Measurements from ENCODE around the gene TMEM8B. TPM values are rescaled to one million over a fixed set of nuclear protein-coding genes. Genes with fewer than 3 reads are reported as not detected.

TMEM8B gene
- total and polyA plus RNA-seq, 10 of the 15 experiments (the other 5 are each of a cell fraction or from before 2014, with no cell fraction given): 0.19 to 7.6 (median 2.5) TPM

- no peak for FAIRE-seq
- peaks cover 10% of the 10 kb centered on the region for H3K4me1 ChIP-seq (ENCODE audit: control insufficient read depth, insufficient read depth, low read length)
- no peaks in the 10 kb centered on the region for H4K20me1 ChIP-seq (ENCODE audit: control insufficient read depth, insufficient read depth)
- no peak overlapping the region for H3K27ac ChIP-seq (ENCODE audit: control insufficient read depth, insufficient read depth)
- ChIA-PET RAD21 (ENCODE audit: unreplicated experiment) (no interaction called here), CTCF (no interaction called here), POLR2A (no interaction called here), SMC1A (ENCODE audit: uncharacterized antibody, unreplicated experiment) (interaction anchor here (1.2 kb wide), 1 partner anchor 15 kb away, joined by 4 read pairs; no protein-coding TSS in a partner anchor)
- in situ Hi-C loops (cut with MboI) (loop anchor here (10.0 kb wide), 1 partner anchor 714 kb away; the partner anchor contains the start of gene STOML2), intact Hi-C loops (cut with micrococcal nuclease; ENCODE audit: unreplicated experiment) (loop anchor here (10.0 kb wide), 2 partner anchors 214 to 704 kb away; partner anchors contain the start of genes ATOSB and TESK1)
- no TSS peak for BruUV-seq (replicated peaks)
- no peak overlapping the region for H3K4me2 ChIP-seq (ENCODE audit: control insufficient read depth, insufficient read depth)
- ATAC-seq: no peak
- H3K27me3 ChIP-seq (replicated peaks in 1 of 2; ENCODE audit: control insufficient read depth in 2 of 2, insufficient read depth in 2 of 2, low read length in 1 of 2): no peaks in the 10 kb centered on the region; a peak in 1 of 4 replicates
- H3K36me3 ChIP-seq (ENCODE audit: control insufficient read depth in 2 of 2, insufficient read depth in 2 of 2, low read length in 1 of 2): no peaks in the 10 kb centered on the region
- H3K9me3 ChIP-seq (replicated peaks; ENCODE audit: control insufficient read depth, insufficient read depth, low read length): no peaks in the 10 kb centered on the region
- H3K9ac ChIP-seq (ENCODE audit: control insufficient read depth, insufficient read depth, low read length): no peak overlapping the region
- DNase-seq (ENCODE audit: low read depth, low spot score): no peak
- 43% methylated on average over 3 of the region's 3 CpGs for WGBS (ENCODE audit: insufficient coverage, insufficient replicate concordance, low lambda C conversion rate, missing lambda C conversion rate)
- H3K4me3 ChIP-seq: no peak overlapping the region
- no peak for TF ChIP-seq MTA2 (IDR thresholded peaks at IDR 0.05; ENCODE audit: low read depth)
- TF ChIP-seq NR2C1 (IDR thresholded peaks at IDR 0.05): no peak
- no peak for TF ChIP-seq E4F1 (IDR thresholded peaks at IDR 0.05; ENCODE audit: borderline replicate concordance, partially characterized antibody)
- no peak for TF ChIP-seq E2F4 (IDR thresholded peaks at IDR 0.05; ENCODE audit: low read depth, low read length)
- no peak for TF ChIP-seq ZNF217 (IDR thresholded peaks at IDR 0.05)
- TF ChIP-seq CEBPZ (IDR thresholded peaks at IDR 0.05; ENCODE audit: low read depth, low read length): no peak
- H2AFZ ChIP-seq (ENCODE audit: control insufficient read depth, low read depth, low read length): no peak overlapping the region
- peaks cover 3% of the 10 kb centered on the region for H3K79me2 ChIP-seq (ENCODE audit: control insufficient read depth, insufficient read depth, low read length)
These were observed 10.7 kb upstream of the TMEM8B start for GRCh38 chr9:35818341-35818740.

Measured in GM12878 (cell line).